ENCODE data around the gene ITGA2. TPM values are rescaled to one million over a fixed set of nuclear protein-coding genes. Genes with fewer than 3 reads are reported as not detected.

ITGA2 gene
- total RNA-seq, 1 experiment from 2014 or later = 0.69 TPM

- BruUV-seq (replicated peaks) = no TSS peak
- no peak for DNase-seq (ENCODE audit: low spot score)
- no peaks in the 10 kb centered on the region for H3K9me3 ChIP-seq (ENCODE audit: low read depth, low read length, poor library complexity, severe bottlenecking)
- ChIA-PET POLR2A (ENCODE audit: low non-redundant PET) (no interaction called here), CTCF (interaction anchor here (1.0 kb wide), 1 partner anchor 151 kb away, joined by 3 read pairs; no protein-coding TSS in a partner anchor)
- H3K27ac ChIP-seq (ENCODE audit: low read depth, low read length, poor library complexity, severe bottlenecking) = no peak overlapping the region
- H3K27me3 ChIP-seq (replicated peaks; ENCODE audit: insufficient read depth, low read depth, low read length, poor library complexity) = no peaks in the 10 kb centered on the region
- TF ChIP-seq EZH2 (IDR thresholded peaks at IDR 0.05; ENCODE audit: borderline replicate concordance, low read depth, low read length, poor library complexity, severe bottlenecking) (no peak), CTCF (conservative IDR thresholded peaks at IDR 0.05; ENCODE audit: low read depth, low read length) (no peak)
- peaks cover 23% of the 10 kb centered on the region for H3K36me3 ChIP-seq (ENCODE audit: insufficient read depth, low read length, poor library complexity, severe bottlenecking)
- intact Hi-C loops (cut with micrococcal nuclease; ENCODE audit: unreplicated experiment) = no loop called here
- H3K4me3 ChIP-seq (ENCODE audit: low read depth, low read length, poor library complexity, severe bottlenecking) = no peak overlapping the region
- H3K4me1 ChIP-seq (ENCODE audit: insufficient read depth, low read length, poor library complexity, severe bottlenecking) = no peaks in the 10 kb centered on the region
Measured at GRCh38 chr5:53099546-53099945, 110.4 kb downstream of the ITGA2 start.

GRCh38 chr5:53100606-53101005, 111.5 kb downstream of the ITGA2 start:
- ChIA-PET CTCF (no interaction called here), POLR2A (ENCODE audit: low non-redundant PET) (no interaction called here)
- TF ChIP-seq EZH2 (IDR thresholded peaks at IDR 0.05; ENCODE audit: borderline replicate concordance, low read depth, low read length, poor library complexity, severe bottlenecking) (no peak), CTCF (conservative IDR thresholded peaks at IDR 0.05; ENCODE audit: low read depth, low read length) (no peak)
- Histone ChIP-seq H3K4me1 (ENCODE audit: insufficient read depth, low read length, poor library complexity, severe bottlenecking) (no peaks in the 10 kb centered on the region), H3K27ac (ENCODE audit: low read depth, low read length, poor library complexity, severe bottlenecking) (no peak overlapping the region), H3K36me3 (ENCODE audit: insufficient read depth, low read length, poor library complexity, severe bottlenecking) (peaks cover 28% of the 10 kb centered on the region), H3K4me3 (ENCODE audit: low read depth, low read length, poor library complexity, severe bottlenecking) (no peak overlapping the region), H3K27me3 (replicated peaks; ENCODE audit: insufficient read depth, low read depth, low read length, poor library complexity) (no peaks in the 10 kb centered on the region), H3K9me3 (ENCODE audit: low read depth, low read length, poor library complexity, severe bottlenecking) (no peaks in the 10 kb centered on the region)
- no peak for DNase-seq (ENCODE audit: low spot score)
- BruUV-seq (replicated peaks) = no TSS peak
- intact Hi-C loops (cut with micrococcal nuclease; ENCODE audit: unreplicated experiment) = loop anchor here (10.0 kb wide), 1 partner anchor 316 kb away; the partner anchor contains the start of genes ITGA1 and PELO

GRCh38 chr5:53105611-53106300, 116.6 kb downstream of the ITGA2 start:
- no peak for TF ChIP-seq EZH2 (IDR thresholded peaks at IDR 0.05; ENCODE audit: borderline replicate concordance, low read depth, low read length, poor library complexity, severe bottlenecking)
- no peak for TF ChIP-seq CTCF (conservative IDR thresholded peaks at IDR 0.05; ENCODE audit: low read depth, low read length)
- Histone ChIP-seq H3K4me3 (ENCODE audit: low read depth, low read length, poor library complexity, severe bottlenecking) (no peak overlapping the region), H3K9me3 (ENCODE audit: low read depth, low read length, poor library complexity, severe bottlenecking) (no peaks in the 10 kb centered on the region), H3K27me3 (replicated peaks; ENCODE audit: insufficient read depth, low read depth, low read length, poor library complexity) (no peaks in the 10 kb centered on the region), H3K27ac (ENCODE audit: low read depth, low read length, poor library complexity, severe bottlenecking) (no peak overlapping the region), H3K36me3 (ENCODE audit: insufficient read depth, low read length, poor library complexity, severe bottlenecking) (peaks cover 11% of the 10 kb centered on the region), H3K4me1 (ENCODE audit: insufficient read depth, low read length, poor library complexity, severe bottlenecking) (peaks cover 10% of the 10 kb centered on the region)
- POLR2A ChIA-PET (ENCODE audit: low non-redundant PET) = no interaction called here
- no TSS peak for BruUV-seq (replicated peaks)
- CTCF ChIA-PET = no interaction called here
- intact Hi-C loops (cut with micrococcal nuclease; ENCODE audit: unreplicated experiment) = loop anchor here (10.0 kb wide), 1 partner anchor 321 kb away; the partner anchor contains the start of genes ITGA1 and PELO
- DNase-seq (ENCODE audit: low spot score) = no peak
